Measurements from ENCODE around the gene BTD.

BTD gene

GRCh38 chr3:15673536-15673935 lies 72.0 kb downstream of the BTD start:
- DNase-seq, result no peak

- DNase-seq, result no peak
These were observed 74.7 kb downstream of the BTD start for GRCh38 chr3:15676259-15676658.

- no peak for DNase-seq
These were observed 77.8 kb downstream of the BTD start for GRCh38 chr3:15679306-15679705.

GRCh38 chr3:15681668-15682067 lies 80.1 kb downstream of the BTD start:
- DNase-seq, result peak in 1 of 2 donors; percentile 40

GRCh38 chr3:15682561-15683185 lies 81.1 kb downstream of the BTD start:
- no peak for DNase-seq

GRCh38 chr3:15683253-15683652 lies 81.7 kb downstream of the BTD start:
- DNase-seq, result no peak

GRCh38 chr3:15685927-15686326 lies 84.4 kb downstream of the BTD start:
- DNase-seq, result peak; percentile 13 to 31

- no peak for DNase-seq
These were observed 88.7 kb downstream of the BTD start for GRCh38 chr3:15690230-15690629.

GRCh38 chr3:15690748-15691147 lies 89.2 kb downstream of the BTD start:
- DNase-seq, result no peak

- DNase-seq, result no peak
These were observed 91.8 kb downstream of the BTD start for GRCh38 chr3:15693355-15693754.

GRCh38 chr3:15694628-15695027 lies 93.1 kb downstream of the BTD start:
- DNase-seq, result no peak

All from CD4-positive, alpha-beta T cell treated with Interleukin-4 for 1 hour (primary cell).